Femur (tissue), 1 donor: ENCODE results near the gene CNOT6L.
"Not testable (repeated sequence)": the region's sequence is repeated elsewhere in the genome, so short reads cannot be mapped to it uniquely, and the experiment has no call there.

Experiments used
- DNase-seq: peaks from one replicate; pipeline ENCODE4 v3.0.0-alpha.2; 2017

The CNOT6L gene

GRCh38 chr4:77819843-77820648 lies 878 bp upstream of the CNOT6L start:
- DNase-seq, result peak; percentile 95

GRCh38 chr4:77819404-77819842 lies 255 bp upstream of the CNOT6L start:
- no peak for DNase-seq

GRCh38 chr4:77818073-77818601 lies 1.0 kb downstream of the CNOT6L start:
- peak; percentile 84 for DNase-seq

GRCh38 chr4:77817304-77818072 lies 1.7 kb downstream of the CNOT6L start:
- no peak for DNase-seq

- no peak for DNase-seq
These were observed 2.6 kb downstream of the CNOT6L start for GRCh38 chr4:77816546-77816945.

GRCh38 chr4:77815636-77816035 lies 3.5 kb downstream of the CNOT6L start:
- DNase-seq, result no peak

- DNase-seq, result no peak
These were observed 13.3 kb downstream of the CNOT6L start for GRCh38 chr4:77805840-77806239.

GRCh38 chr4:77804471-77804870 lies 14.7 kb downstream of the CNOT6L start:
- no peak for DNase-seq

- no peak for DNase-seq
These were observed 16.8 kb downstream of the CNOT6L start for GRCh38 chr4:77802402-77802801.

GRCh38 chr4:77801260-77801608 lies 17.9 kb downstream of the CNOT6L start:
- no peak for DNase-seq

- DNase-seq, result no peak
These were observed 18.5 kb downstream of the CNOT6L start for GRCh38 chr4:77800483-77801259.

- no peak for DNase-seq
These were observed 19.1 kb downstream of the CNOT6L start for GRCh38 chr4:77800077-77800476.

GRCh38 chr4:77798385-77798784 lies 20.8 kb downstream of the CNOT6L start:
- DNase-seq, result no peak

GRCh38 chr4:77797239-77797638 lies 21.9 kb downstream of the CNOT6L start:
- DNase-seq, result no peak

- DNase-seq, result no peak
These were observed 23.8 kb downstream of the CNOT6L start for GRCh38 chr4:77795326-77795725.

- no peak for DNase-seq
These were observed 29.0 kb downstream of the CNOT6L start for GRCh38 chr4:77790146-77790545.

GRCh38 chr4:77788990-77789389 lies 30.2 kb downstream of the CNOT6L start:
- DNase-seq, result no peak

- no peak for DNase-seq
These were observed 31.2 kb downstream of the CNOT6L start for GRCh38 chr4:77787969-77788368.

GRCh38 chr4:77785669-77786068 lies 33.5 kb downstream of the CNOT6L start:
- no peak for DNase-seq

GRCh38 chr4:77783895-77784294 lies 35.3 kb downstream of the CNOT6L start:
- DNase-seq, result no peak

- no peak for DNase-seq
These were observed 36.9 kb downstream of the CNOT6L start for GRCh38 chr4:77782102-77782835.

GRCh38 chr4:77780762-77781161 lies 38.4 kb downstream of the CNOT6L start:
- DNase-seq, result not testable (repeated sequence)
